OCI-LY3 (cell line): ENCODE data around the gene FRMD4B.

ENCODE experiments used
- H2AFZ ChIP-seq: fragments of 200-600, 300-600 bp; shearing (Covaris generic); 2 replicates; pipeline ENCODE4 v1.6.0; 2014; ENCODE audit warnings: antibody characterized with exemption, low read depth, low read length
- H3K27ac ChIP-seq: fragments of 200-600, 300-600 bp; sonication (generic); 2 replicates; pipeline ENCODE4 v1.5.1; 2014; ENCODE audit warnings: mild to moderate bottlenecking, low read length, moderate library complexity, mixed read lengths
- H3K27me3 ChIP-seq: fragments of 200-600, 300-600 bp; sonication (generic); 2 replicates; pipeline ENCODE4 v1.6.1; 2014; ENCODE audit warnings: low read depth, low read length, mixed read lengths
- H3K36me3 ChIP-seq: fragments of 200-600, 300-600 bp; sonication (generic); replicated peaks from 2 replicates; pipeline ENCODE3; 2014; ENCODE audit warnings: low read depth, low read length, mixed read lengths
- H3K4me1 ChIP-seq: fragments of 300-600, 200-600 bp; sonication (generic); 2 replicates; pipeline ENCODE4 v1.6.1; 2014; ENCODE audit warnings: low read length, mixed read lengths
- H3K4me2 ChIP-seq: fragments of 200-600, 300-600 bp; sonication (generic); 2 replicates; pipeline ENCODE4 v1.6.1; 2014; ENCODE audit warnings: low read length, mixed read lengths
- H3K4me3 ChIP-seq: fragments of 300-600, 200-600 bp; sonication (generic); 2 replicates; pipeline ENCODE4 v1.5.1; 2014; ENCODE audit warnings: antibody characterized with exemption, mild to moderate bottlenecking, low read length, moderate library complexity
- H3K79me2 ChIP-seq: fragments of 300-600, 200-600 bp; shearing (Covaris generic); 2 replicates; pipeline ENCODE4 v1.6.1; 2014; ENCODE audit warnings: mild to moderate bottlenecking, low read length, mixed read lengths
- H3K9ac ChIP-seq: fragments of 300-600, 200-600 bp; shearing (Covaris generic); 2 replicates; pipeline ENCODE4 v1.6.0; 2014; ENCODE audit warnings: mild to moderate bottlenecking, low read length, moderate library complexity
- H3K9me3 ChIP-seq: fragments of 200-600, 300-600 bp; shearing (Covaris generic); 2 replicates; pipeline ENCODE4 v1.6.1; 2014; ENCODE audit warnings: low read length, mixed read lengths; ENCODE audit not compliant: insufficient read depth
- H4K20me1 ChIP-seq: fragments of 200-600, 300-600 bp; sonication (generic); 2 replicates; pipeline ENCODE4 v1.6.1; 2016; ENCODE audit warnings: low read length, mixed read lengths; ENCODE audit not compliant: insufficient read depth
- CTCF ChIP-seq: fragments of 200-600, 300-600 bp; sonication (generic); IDR thresholded peaks from 2 replicates; pipeline ENCODE4 v1.5.1; 2014; ENCODE audit warnings: antibody characterized with exemption, low read length, low read depth
- EZH2phosphoT487 ChIP-seq: fragments of 200-600 bp; shearing (Covaris generic); IDR thresholded peaks from 2 replicates; pipeline ENCODE4 v1.6.1; 2018; ENCODE audit warnings: antibody characterized with exemption, mixed run types, low read depth

Gene FRMD4B

GRCh38 chr3:69249001-69249400 is 136.9 kb downstream of the FRMD4B start:
- H3K4me3 ChIP-seq = no peak overlapping the region
- peaks cover 5% of the 10 kb centered on the region; the same call in 1 of the 2 replicates for H3K27me3 ChIP-seq
- no peak overlapping the region for H3K9ac ChIP-seq
- H4K20me1 ChIP-seq = no peaks in the 10 kb centered on the region
- H3K4me2 ChIP-seq = no peak overlapping the region
- no peak overlapping the region for H3K27ac ChIP-seq
- no peak overlapping the region for H2AFZ ChIP-seq
- no peaks in the 10 kb centered on the region for H3K36me3 ChIP-seq
- H3K9me3 ChIP-seq = no peaks in the 10 kb centered on the region
- TF ChIP-seq CTCF (no peak), EZH2phosphoT487 (no peak)
- H3K79me2 ChIP-seq = no peaks in the 10 kb centered on the region
- no peaks in the 10 kb centered on the region for H3K4me1 ChIP-seq

GRCh38 chr3:69248436-69248835 is 137.5 kb downstream of the FRMD4B start:
- no peak for TF ChIP-seq EZH2phosphoT487
- no peak for TF ChIP-seq CTCF
- H3K9me3 ChIP-seq = no peaks in the 10 kb centered on the region
- H3K4me2 ChIP-seq = no peak overlapping the region
- peaks cover 5% of the 10 kb centered on the region; the same call in 1 of the 2 replicates for H3K27me3 ChIP-seq
- H2AFZ ChIP-seq = no peak overlapping the region
- H3K4me3 ChIP-seq = no peak overlapping the region
- no peaks in the 10 kb centered on the region for H3K4me1 ChIP-seq
- no peak overlapping the region for H3K27ac ChIP-seq
- no peaks in the 10 kb centered on the region for H4K20me1 ChIP-seq
- H3K79me2 ChIP-seq = no peaks in the 10 kb centered on the region
- no peaks in the 10 kb centered on the region for H3K36me3 ChIP-seq
- H3K9ac ChIP-seq = no peak overlapping the region

GRCh38 chr3:69246612-69247011 is 139.3 kb downstream of the FRMD4B start:
- H4K20me1 ChIP-seq = no peaks in the 10 kb centered on the region
- H3K4me3 ChIP-seq = no peak overlapping the region
- H3K27ac ChIP-seq = no peak overlapping the region
- no peaks in the 10 kb centered on the region for H3K79me2 ChIP-seq
- H3K9me3 ChIP-seq = no peaks in the 10 kb centered on the region
- no peaks in the 10 kb centered on the region for H3K4me1 ChIP-seq
- no peaks in the 10 kb centered on the region for H3K27me3 ChIP-seq
- no peak overlapping the region for H3K9ac ChIP-seq
- TF ChIP-seq CTCF = no peak
- H3K4me2 ChIP-seq = no peak overlapping the region
- no peaks in the 10 kb centered on the region for H3K36me3 ChIP-seq
- H2AFZ ChIP-seq = no peak overlapping the region

GRCh38 chr3:69244039-69244438 is 141.8 kb downstream of the FRMD4B start:
- H3K79me2 ChIP-seq = no peaks in the 10 kb centered on the region
- no peaks in the 10 kb centered on the region for H3K9me3 ChIP-seq
- H3K4me2 ChIP-seq = no peak overlapping the region
- no peaks in the 10 kb centered on the region for H4K20me1 ChIP-seq
- H3K4me3 ChIP-seq = no peak overlapping the region
- no peak overlapping the region for H2AFZ ChIP-seq
- no peak overlapping the region for H3K9ac ChIP-seq
- no peak overlapping the region for H3K27ac ChIP-seq
- no peaks in the 10 kb centered on the region for H3K4me1 ChIP-seq
- H3K36me3 ChIP-seq = no peaks in the 10 kb centered on the region
- TF ChIP-seq CTCF (no peak), EZH2phosphoT487 (no peak)
- H3K27me3 ChIP-seq = no peaks in the 10 kb centered on the region
